Measurements from ENCODE around the gene PPP2R2C. TPM values are rescaled to one million over a fixed set of nuclear protein-coding genes. Genes with fewer than 3 reads are reported as not detected.

Gene PPP2R2C
- total and polyA plus RNA-seq, 2 of the 4 experiments (the other 2 are of a cell fraction), result 0.03 TPM; not detected in 1

DNA sequence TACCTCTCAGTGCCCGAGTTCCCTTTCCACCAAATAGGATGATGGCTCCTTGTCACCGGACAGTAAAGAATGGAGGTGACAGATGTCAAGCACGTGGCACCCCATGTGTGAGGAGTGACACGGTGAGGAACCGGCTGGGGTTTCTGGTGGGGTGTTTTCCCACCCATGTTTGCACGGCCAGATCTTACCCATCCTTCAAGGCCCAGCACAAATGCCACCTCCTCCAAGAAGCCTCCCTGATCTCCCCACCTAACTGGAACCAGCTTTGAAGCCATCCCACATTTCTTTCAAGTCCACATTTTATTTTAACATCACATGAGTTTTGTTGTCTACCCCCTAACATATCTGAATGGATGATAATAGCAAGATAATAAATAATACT, 139.8 kb downstream of the PPP2R2C start:
- Histone ChIP-seq H3K4me1 (ENCODE audit: control insufficient read depth, insufficient read depth, low read length) (no peaks in the 10 kb centered on the region), H3K4me2 (ENCODE audit: low read depth, low read length) (no peak overlapping the region), H2AK9ac (replicated peaks; ENCODE audit: low read depth, low read length, poor library complexity) (no peak overlapping the region), H3K79me1 (ENCODE audit: low read depth in 1 of 2, low read length in 2 of 2) (no peaks in the 10 kb centered on the region), H2BK5ac (ENCODE audit: low read depth, low read length, poor library complexity, severe bottlenecking) (no peak overlapping the region), H4K5ac (ENCODE audit: low read depth, low read length) (no peak overlapping the region), H3K14ac (replicated peaks; ENCODE audit: low read depth, low read length) (no peak overlapping the region), H3K9me3 (ENCODE audit: control insufficient read depth, insufficient read depth, low read length) (peaks cover 3% of the 10 kb centered on the region; the same call in 1 of the 2 replicates), H2AFZ (replicated peaks; ENCODE audit: low read length, poor library complexity) (no peak overlapping the region), H3K23ac (ENCODE audit: low read depth, low read length) (no peak overlapping the region), H3K18ac (ENCODE audit: low read depth, low read length) (no peak overlapping the region), H2BK120ac (ENCODE audit: low read depth, low read length) (no peak overlapping the region), H3K27me3 (ENCODE audit: control insufficient read depth, insufficient read depth, low read length) (peaks cover 22% of the 10 kb centered on the region), H4K91ac (ENCODE audit: insufficient read depth, low read depth, low read length) (no peak overlapping the region), H2BK20ac (ENCODE audit: low read depth, low read length) (no peak overlapping the region), H2BK15ac (ENCODE audit: low read depth, low read length) (no peak overlapping the region), H2AK5ac (ENCODE audit: low read depth, low read length) (no peak overlapping the region), H4K20me1 (ENCODE audit: insufficient read depth, low read length) (no peaks in the 10 kb centered on the region; the same call in 1 of the 2 replicates), H3K4me3 (ENCODE audit: insufficient read depth, low read depth, low read length) (no peak overlapping the region), H3K9ac (ENCODE audit: low read depth, low read length) (no peak overlapping the region), H3K56ac (ENCODE audit: extremely low read depth, insufficient read depth, low read length) (no peak overlapping the region), H3K9me1 (ENCODE audit: insufficient read depth, low read length) (no peaks in the 10 kb centered on the region), H3K36me3 (ENCODE audit: control insufficient read depth, insufficient read depth, low read length) (no peaks in the 10 kb centered on the region), H3K27ac (ENCODE audit: insufficient read depth, low read length) (no peak overlapping the region), H3K4ac (ENCODE audit: low read depth, low read length) (no peak overlapping the region), H4K8ac (ENCODE audit: low read depth in 2 of 2, low read length in 2 of 2) (no peak overlapping the region)
- no peak for DNase-seq
- no peak for ATAC-seq (ENCODE audit: low read depth)
- no TSS peak for BruUV-seq (replicated peaks)
- WGBS, 2 experiments (ENCODE audit: extremely low coverage in 2 of 2, insufficient read length in 1 of 2), result no CpG with 5 or more reads among the region's 6 CpGs
- in situ Hi-C loops (cut with MboI; ENCODE audit: low sequenced_read_pairs) (no loop called here), dilution Hi-C loops (cut with HindIII; ENCODE audit: low sequenced_read_pairs, unreplicated experiment) (no loop called here), intact Hi-C loops (cut with micrococcal nuclease) (loop anchor here (1.0 to 5.0 kb wide), 2 partner anchors 214 to 750 kb away; no protein-coding TSS in a partner anchor)
- ChIA-PET CTCF (interaction anchor here (1.0 to 4.2 kb wide), 5 partner anchors 10 to 82 kb away, joined by 3 to 43 read pairs (median 5); no protein-coding TSS in a partner anchor), POLR2A (ENCODE audit: unreplicated experiment) (no interaction called here)
- TF ChIP-seq, protein P1, sequence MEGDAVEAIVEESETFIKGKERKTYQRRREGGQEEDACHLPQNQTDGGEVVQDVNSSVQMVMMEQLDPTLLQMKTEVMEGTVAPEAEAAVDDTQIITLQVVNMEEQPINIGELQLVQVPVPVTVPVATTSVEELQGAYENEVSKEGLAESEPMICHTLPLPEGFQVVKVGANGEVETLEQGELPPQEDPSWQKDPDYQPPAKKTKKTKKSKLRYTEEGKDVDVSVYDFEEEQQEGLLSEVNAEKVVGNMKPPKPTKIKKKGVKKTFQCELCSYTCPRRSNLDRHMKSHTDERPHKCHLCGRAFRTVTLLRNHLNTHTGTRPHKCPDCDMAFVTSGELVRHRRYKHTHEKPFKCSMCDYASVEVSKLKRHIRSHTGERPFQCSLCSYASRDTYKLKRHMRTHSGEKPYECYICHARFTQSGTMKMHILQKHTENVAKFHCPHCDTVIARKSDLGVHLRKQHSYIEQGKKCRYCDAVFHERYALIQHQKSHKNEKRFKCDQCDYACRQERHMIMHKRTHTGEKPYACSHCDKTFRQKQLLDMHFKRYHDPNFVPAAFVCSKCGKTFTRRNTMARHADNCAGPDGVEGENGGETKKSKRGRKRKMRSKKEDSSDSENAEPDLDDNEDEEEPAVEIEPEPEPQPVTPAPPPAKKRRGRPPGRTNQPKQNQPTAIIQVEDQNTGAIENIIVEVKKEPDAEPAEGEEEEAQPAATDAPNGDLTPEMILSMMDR (conservative IDR thresholded peaks at IDR 0.05; ENCODE audit: low read depth, low read length), result no peak
- TF ChIP-seq MXI1 (IDR thresholded peaks at IDR 0.05; ENCODE audit: borderline replicate concordance, low read depth, low read length), result no peak
- TF ChIP-seq BHLHE40 (IDR thresholded peaks at IDR 0.05; ENCODE audit: low read depth, low read length), result no peak
- TF ChIP-seq MAFK (IDR thresholded peaks at IDR 0.05; ENCODE audit: low read depth, low read length), result no peak
- TF ChIP-seq POLR2A (IDR thresholded peaks at IDR 0.05; ENCODE audit: low read depth, low read length), result no peak
- TF ChIP-seq, protein P2, sequence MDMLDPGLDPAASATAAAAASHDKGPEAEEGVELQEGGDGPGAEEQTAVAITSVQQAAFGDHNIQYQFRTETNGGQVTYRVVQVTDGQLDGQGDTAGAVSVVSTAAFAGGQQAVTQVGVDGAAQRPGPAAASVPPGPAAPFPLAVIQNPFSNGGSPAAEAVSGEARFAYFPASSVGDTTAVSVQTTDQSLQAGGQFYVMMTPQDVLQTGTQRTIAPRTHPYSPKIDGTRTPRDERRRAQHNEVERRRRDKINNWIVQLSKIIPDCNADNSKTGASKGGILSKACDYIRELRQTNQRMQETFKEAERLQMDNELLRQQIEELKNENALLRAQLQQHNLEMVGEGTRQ (IDR thresholded peaks at IDR 0.05; ENCODE audit: low read depth, low read length), result no peak
- no peak for TF ChIP-seq NFE2L2 (IDR thresholded peaks at IDR 0.05; ENCODE audit: low read depth, low read length)
- TF ChIP-seq CHD1 (IDR thresholded peaks at IDR 0.05; ENCODE audit: low read depth, low read length), result no peak
- no peak for TF ChIP-seq FOS (IDR thresholded peaks at IDR 0.05; ENCODE audit: low read depth, low read length)
- TF ChIP-seq SMC3 (IDR thresholded peaks at IDR 0.05; ENCODE audit: low read depth, low read length), result no peak
- no peak for TF ChIP-seq MAZ (IDR thresholded peaks at IDR 0.05; ENCODE audit: borderline replicate concordance, low read depth, low read length)
- no peak for TF ChIP-seq RCOR1 (IDR thresholded peaks at IDR 0.05; ENCODE audit: insufficient replicate concordance, low read length)

Data from IMR-90 (cell line).